GM18861 (cell line): ENCODE data around the gene SLC2A8.

Experiments used
- ATAC-seq: cut with Tn5 transposase; IDR thresholded peaks from one replicate; pipeline ENCODE4 v1.9.1; 2021; ENCODE audit not compliant: unreplicated experiment

SLC2A8 gene

DNA sequence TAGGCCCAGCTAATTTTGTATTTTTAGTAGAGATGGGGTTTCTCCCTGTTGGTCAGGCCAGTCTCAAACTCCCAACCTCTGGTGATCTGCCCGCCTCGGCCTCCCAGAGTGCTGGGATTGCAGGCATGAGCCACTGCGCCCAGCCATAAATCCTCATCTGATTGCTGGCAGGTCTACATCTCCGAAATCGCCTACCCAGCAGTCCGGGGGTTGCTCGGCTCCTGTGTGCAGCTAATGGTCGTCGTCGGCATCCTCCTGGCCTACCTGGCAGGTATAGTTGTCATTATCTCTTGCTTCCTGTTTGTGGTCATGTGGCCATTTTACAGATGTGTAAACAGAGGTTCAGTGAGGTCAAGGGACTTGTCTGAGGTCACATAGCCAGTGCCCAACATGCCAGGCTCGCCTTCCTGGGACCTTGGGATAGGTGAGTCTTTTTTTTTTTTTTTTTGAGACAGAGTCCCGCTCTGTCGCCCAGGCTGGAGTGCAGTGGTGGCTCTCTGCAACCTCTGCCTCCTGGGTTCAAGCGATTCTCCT is 2.8 kb downstream of the SLC2A8 start:
- no peak for ATAC-seq

DNA sequence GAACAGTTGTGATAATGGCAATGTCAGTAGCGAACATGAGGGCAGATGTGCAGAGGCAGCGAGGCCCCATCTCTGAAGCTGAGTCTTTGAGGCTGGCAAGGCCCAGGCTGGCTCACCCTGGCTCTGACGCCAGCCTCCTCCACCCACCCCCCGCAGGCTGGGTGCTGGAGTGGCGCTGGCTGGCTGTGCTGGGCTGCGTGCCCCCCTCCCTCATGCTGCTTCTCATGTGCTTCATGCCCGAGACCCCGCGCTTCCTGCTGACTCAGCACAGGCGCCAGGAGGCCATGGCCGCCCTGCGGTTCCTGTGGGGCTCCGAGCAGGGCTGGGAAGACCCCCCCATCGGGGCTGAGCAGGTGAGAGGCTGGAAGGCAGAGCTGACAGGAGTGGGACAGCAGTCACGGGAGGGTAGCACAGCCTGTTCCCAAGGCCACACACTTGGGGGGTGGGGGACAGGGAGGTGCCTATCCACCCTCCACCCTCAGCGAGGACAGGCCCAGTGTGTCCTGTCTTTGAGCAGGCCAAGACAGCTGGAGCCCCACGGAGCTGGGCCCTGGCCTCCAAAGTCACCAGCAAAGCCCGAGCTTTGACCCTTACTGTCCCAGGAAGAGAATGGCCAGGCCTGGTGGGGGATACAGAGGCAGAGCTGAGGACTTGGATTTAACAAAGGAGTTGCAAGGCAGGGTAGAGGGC is 5.6 kb downstream of the SLC2A8 start:
- no peak for ATAC-seq

DNA sequence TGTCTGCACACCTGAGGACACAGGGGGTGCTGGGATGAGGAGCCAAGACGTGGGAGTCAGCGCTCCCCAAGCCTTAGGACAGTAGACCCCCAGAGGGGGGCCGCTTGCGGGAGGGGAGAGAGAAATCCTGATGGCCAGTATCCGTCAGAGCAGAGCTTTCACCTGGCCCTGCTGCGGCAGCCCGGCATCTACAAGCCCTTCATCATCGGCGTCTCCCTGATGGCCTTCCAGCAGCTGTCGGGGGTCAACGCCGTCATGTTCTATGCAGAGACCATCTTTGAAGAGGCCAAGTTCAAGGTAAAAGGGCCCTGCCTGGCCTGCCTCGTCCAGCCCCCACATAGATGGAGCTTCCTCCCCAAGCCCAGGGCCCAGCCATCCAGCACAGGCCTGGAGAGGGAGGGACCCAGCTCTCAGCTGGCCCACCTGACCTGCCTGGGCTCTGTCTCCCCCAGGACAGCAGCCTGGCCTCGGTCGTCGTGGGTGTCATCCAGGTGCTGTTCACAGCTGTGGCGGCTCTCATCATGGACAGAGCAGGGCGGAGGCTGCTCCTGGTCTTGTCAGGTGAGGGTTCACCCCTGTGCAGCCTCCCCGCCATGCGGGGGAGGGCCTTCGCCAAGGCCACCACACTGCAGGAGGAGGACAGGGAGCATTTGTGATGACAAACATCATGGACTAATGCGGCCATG is 6.7 kb downstream of the SLC2A8 start:
- ATAC-seq, result no peak

DNA sequence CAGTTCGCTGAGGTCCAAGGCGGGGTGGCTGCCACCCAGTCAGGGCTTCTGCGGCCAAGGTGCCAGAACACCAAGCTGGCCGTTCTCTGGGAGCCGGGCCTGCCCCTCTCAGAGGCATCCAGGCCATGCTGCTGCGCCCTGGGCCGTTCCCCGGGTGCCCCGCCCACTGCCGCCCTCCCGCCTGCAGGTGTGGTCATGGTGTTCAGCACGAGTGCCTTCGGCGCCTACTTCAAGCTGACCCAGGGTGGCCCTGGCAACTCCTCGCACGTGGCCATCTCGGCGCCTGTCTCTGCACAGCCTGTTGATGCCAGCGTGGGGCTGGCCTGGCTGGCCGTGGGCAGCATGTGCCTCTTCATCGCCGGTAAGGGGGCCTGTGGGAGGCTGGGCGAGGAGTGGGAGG is 7.7 kb downstream of the SLC2A8 start:
- ATAC-seq, result no peak

DNA sequence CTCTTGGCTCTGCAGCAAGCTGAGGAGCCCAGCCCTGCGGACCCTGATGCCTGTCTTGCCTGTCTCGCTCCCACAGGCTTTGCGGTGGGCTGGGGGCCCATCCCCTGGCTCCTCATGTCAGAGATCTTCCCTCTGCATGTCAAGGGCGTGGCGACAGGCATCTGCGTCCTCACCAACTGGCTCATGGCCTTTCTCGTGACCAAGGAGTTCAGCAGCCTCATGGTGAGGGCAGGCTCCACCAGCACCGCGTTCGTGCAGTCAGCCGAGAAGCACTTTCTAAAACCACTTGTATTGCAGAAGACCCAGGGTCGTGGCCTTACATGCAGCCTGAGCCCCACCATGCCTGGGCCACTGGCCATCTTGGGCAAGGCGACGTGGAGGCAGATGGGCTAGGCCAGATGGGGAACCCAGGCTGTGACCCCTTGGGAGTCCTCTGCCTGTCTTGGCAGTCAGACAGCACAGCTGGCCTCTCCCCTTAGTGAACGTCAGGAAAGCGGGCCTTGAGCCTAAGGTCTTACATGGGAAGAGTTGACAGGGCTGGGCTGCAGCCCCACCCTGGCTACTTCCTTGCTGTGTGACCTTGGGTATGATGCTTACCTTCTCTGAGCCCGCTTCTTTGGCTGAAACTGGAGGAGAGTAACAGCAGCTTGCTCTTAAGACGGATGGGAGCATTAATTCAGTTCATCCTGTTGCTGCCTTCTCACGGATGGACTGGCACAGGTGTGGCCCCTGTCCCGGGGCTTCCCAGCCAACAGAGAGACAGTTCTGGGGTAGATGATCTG is 8.6 kb downstream of the SLC2A8 start:
- ATAC-seq, result no peak

DNA sequence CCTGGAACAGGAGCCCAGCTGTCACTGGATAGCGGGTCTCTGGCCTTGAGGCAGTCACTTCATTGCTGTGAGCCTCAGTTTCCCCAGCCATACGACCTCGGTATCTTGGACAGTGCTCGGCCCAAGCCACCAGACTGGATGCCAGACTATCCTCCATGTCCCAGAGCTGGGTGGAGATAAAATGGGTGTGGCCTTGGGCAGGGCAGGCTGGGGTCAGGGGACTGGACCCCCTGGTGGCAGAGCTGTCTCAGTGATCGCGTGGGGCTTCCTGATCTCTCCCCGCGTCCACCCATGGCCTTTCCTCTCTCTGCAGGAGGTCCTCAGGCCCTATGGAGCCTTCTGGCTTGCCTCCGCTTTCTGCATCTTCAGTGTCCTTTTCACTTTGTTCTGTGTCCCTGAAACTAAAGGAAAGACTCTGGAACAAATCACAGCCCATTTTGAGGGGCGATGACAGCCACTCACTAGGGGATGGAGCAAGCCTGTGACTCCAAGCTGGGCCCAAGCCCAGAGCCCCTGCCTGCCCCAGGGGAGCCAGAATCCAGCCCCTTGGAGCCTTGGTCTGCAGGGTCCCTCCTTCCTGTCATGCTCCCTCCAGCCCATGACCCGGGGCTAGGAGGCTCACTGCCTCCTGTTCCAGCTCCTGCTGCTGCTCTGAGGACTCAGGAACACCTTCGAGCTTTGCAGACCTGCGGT is 10.0 kb downstream of the SLC2A8 start:
- no peak for ATAC-seq

DNA sequence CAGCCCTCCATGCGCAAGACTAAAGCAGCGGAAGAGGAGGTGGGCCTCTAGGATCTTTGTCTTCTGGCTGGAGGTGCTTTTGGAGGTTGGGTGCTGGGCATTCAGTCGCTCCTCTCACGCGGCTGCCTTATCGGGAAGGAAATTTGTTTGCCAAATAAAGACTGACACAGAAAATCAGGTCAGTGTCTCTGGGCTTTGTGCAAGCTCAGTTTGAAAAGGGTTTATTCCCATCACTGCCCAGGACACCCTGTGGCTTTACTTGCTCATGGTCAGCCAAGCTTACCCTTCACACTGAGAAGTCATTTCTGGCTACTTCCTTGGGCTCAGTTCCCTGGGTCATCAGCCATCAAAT is 10.5 kb downstream of the SLC2A8 start:
- no peak for ATAC-seq

DNA sequence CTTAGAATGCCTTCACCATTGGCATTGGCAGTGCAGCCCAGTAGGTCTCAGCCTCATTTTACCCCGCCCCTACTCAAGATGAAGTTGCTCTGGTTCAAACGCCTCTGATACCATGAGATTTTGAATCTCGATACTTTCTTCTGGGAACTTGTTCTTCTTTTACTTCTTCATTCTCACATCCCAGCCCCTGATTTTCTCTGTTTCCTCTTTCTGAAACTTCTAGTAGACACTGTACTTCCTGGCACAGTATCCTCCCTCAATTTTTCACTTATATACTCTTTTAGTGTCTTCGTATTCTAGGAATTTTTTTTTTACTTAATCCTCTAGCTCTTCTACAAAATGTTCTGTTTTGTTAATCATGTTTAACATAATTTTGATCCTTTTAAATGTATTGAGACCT is 14.2 kb downstream of the SLC2A8 start:
- no peak for ATAC-seq

DNA sequence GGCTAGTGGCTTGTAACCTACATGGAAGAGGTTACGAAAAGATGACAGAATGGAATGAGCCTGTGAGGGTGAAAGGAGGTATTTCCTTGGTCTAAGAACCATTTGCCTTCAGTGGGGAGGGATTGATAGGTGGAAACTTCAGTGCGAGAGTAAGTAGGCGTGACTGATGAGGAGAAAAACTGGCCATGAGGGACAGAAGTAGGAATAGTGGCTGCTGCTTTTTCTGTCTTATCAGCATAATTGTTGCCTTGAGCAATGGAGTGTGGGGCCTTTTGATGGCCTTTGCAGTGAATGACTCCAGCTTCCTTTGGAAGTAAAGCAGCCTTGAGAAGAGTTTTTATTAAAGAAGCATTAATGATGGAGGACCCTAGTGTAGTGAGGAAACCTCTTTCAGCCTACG is 18.2 kb downstream of the SLC2A8 start:
- ATAC-seq, result no peak

DNA sequence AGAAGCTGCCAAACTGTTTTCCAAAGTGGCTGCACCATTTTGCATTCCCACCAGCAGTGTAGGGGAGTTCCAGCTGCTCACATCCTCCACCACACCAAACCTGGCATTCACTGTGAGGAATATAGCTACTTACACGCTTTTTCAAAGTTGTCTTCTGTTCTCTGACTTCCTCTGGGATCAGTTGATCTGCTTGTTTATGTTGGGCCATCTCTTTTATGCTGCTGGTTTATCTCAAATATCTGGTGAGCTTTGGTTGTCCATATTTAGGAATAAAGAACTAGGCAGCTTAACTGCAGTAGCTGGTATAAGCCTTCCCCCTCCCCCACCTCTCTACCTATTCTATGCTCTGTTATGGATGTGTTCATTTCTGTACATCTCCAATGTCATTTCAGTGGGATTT is 18.7 kb downstream of the SLC2A8 start:
- no peak for ATAC-seq

DNA sequence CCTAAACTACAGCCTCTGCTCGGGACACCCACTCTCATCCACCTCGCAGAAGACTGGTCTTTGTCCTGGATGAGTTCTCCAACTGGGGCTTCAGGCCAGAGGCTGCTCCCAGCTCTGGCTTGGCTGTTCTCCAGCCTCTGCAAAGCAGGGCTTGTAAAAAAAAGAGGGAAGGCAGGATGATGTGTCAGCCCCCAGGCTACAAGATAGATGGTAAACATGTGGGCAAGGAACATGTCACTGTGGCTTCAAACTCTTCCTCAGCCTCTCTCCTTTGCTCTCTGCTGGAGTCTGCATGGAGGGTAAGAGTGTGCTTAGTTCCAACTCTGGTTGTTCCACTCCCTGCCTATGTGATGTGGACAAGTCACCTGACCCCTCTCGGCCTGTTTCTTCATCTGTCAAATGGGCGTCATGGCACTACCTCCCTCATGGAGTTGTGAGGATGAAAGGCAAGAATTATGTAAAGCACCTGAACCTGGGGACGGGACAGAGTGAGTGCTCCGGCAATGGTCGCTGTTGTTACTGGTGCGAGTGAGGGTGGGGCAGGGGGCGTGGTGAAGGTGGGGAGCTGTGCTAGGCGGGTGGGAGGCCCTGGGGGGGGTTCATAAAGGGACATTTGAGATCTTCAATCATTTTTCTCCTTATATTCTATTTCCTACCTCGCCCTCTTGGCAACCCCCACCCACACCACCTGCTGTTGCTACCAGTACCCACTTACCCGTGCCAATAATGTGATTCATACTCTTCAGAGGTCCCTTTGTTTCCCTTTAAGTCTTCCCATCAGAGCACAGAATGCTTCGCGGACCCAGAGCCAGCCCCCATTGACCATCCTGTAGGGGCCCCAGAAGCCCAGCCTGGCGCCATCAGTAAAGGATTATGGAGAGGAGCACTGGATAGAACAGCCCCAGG is 20.4 kb downstream of the SLC2A8 start:
- no peak for ATAC-seq

DNA sequence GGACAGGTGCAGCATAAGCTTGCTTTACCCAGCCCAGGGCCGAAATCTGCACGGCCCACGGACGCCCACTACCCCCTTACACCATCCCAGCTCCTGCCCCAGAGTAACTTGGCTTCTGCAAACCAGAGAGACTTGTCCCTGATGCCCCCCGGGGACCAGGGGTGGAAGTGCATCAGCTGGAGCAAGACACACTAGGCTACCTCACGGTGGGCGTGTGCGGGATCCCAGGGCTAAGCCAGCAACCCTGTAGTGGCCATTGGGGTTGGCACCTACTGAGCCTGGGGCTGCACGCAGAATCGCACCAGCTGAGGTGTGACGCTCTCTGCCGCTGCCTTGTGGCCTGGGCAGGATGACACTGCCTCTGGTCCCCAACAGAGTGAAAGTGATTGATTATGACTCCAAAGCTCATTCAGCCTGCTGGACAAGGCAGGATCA is 21.1 kb downstream of the SLC2A8 start:
- ATAC-seq, result no peak

DNA sequence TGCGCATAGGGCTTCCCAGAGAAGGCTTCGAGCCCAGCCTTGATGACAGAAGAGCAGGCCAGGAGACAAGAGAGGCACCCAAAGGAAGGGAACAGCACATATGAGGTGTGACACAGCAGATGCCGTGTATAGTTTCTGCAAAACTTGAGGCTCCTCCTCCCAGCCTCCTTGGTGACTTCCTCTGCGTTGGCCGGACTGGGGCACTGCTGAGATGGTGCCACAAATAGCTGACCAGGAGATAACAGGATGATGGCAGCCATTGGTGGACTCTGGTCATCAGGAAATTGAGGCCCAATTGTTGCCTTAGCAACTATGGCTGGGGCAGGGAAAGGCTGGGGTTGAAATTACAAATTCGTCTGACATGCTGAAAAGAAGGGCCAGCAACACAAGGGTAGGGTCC is 22.4 kb downstream of the SLC2A8 start:
- ATAC-seq, result no peak

DNA sequence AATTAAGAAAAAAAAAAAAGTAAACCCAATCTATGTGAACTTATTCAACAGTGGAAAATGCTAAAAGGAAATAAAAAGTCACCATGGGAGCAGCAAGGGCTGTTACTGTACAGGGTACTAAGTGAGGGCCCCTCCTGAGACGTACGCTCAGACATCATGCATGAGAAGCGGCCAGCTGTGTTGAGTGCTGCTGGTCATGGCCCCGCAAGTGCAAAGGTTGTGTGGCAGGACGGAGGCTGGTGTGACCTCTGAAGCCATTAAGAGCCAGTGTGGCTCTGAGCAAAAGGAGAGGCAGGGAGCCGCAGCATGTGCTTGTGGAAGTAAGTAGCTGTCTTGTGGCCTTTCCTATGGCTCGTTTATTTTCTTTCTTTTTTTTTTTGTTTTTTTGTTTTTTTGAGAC is 24.1 kb downstream of the SLC2A8 start:
- no peak for ATAC-seq

DNA sequence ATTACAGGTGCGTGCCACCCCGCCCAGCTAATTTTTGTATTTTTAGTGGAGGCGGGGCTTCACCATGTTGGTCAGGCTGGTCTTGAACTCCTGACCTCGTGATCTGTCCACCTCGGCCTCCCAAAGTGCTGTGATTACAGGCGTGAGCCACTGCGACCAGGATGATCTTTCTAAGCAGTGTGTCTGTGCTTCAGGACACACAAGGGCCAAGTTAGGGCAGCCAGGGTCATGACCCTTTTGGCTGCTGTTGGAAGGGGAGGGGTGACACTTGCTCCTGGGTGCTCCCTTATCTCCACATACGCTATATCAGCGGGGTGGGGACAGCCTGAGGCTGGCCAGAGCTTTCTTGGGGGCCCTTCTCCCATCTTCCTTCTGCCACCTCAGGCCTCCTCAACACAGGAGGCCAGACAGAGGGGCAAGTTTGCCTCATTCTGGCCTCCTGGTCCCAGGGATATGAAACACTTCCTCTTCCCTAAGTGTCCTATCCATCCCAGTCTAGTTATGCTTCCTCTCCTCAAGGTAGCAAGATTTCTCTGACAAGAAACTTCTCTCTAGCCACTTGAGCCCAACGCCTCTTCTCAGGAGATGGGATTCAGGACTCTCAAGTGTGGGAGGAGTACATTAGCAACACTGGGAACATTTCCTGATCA is 25.3 kb downstream of the SLC2A8 start:
- ATAC-seq, result no peak

DNA sequence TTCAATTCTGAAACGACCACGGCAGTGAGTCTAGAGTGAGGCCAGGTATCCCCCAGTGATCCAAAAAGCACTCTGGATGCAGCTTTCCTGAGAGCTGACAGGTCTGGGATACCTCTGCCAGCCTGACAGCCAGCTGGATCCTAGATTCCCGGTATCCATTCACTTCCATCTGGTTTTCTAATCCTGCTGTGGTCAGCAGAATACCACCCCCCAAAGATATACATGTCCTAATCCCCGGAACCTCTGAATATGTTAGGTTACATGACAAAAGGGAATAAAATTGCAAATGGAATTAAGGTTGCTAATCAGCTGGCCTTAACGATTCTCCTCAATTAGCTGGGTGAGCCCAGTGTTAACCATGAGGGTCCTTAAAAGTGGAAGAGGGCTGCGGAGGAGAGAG is 25.8 kb downstream of the SLC2A8 start:
- no peak for ATAC-seq

DNA sequence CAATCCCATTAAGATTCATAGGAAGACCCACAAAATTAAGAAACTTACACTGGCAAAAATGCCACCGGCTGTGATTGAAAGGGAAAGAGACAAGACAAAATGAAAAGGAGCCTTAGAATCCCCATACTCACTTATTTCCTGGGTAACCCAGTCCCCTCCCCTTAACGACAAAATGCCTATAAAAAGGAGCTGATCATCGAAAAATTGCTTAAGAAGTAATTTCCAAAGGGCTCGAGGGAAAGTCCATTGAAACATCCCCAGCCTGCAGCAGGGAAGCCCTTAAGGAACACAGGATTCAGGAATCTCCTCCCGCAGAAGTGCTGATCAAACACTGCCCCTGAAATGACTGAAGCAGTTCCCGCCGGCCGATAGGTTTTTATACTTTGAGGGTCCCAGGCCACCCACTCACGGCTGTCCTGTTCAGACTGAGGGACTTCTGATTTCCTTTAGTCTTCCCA is 26.5 kb downstream of the SLC2A8 start:
- no peak for ATAC-seq

DNA sequence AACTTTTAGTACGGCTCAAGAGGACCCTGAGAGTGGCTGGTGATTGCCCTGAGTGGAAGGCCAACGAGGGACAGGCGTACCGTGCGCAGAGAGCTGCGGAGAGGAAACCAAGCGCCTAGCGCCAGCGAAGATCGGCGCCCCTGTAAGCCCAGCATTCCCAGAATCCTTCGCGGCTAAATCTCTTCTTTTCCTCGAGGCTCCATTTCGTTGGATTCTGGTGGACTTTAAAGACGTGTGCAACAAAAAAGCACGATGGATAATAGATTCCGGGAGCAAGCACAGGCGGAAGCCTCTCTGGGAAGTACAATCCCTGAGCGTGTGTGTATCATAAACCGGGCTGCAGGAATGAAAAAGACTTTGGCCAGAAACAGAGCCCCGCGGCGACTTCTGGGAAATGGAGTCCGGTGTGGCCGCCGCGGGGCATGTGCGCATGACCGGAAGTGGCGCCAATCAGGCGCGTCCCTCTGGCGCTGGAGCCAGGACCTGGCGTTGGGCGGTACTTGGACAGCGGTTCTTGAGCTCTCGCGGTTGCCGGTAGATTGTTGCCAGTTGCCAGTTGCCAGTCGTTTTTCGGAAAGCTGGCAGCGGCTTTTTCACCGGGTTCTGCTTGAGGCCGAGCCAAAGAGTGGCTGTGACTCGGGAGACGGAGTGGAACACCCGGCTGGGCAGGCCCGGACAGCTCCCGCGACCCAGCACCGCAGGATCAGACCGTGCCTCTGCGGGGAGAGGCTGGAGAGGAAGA is 27.1 kb downstream of the SLC2A8 start, which contains the start of gene ZNF79:
TSS of gene ZNF79 (plus strand) at position 449 of the 742 bp plus-strand sequence. CDS start 406 bp downstream, outside the sequence.
- ATAC-seq, result peak; percentile 80

DNA sequence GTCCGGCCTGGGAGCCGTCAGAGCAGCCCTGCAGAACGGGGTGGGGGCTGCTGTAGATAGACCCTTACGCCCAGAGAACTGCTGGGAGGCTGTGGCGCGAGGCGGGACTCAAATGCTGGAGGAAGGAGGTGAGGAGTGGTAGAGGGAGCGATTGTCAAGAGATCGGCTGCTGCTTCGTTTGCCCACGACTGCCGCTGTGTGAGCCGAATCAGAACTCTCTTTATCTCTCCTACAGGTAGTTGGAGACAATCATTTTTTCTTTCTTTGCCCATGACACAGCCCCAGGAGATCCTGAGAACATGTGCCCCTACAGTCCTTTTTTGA is 27.7 kb downstream of the SLC2A8 start:
- ATAC-seq, result no peak
